Measurements from ENCODE around the gene SHTN1.

GRCh38 chr10:117007080-117007479 lies 2.1 kb upstream of the SHTN1 start:
- no peak for TF ChIP-seq CTCF (IDR thresholded peaks at IDR 0.05)
- TF ChIP-seq POLR2A (IDR thresholded peaks at IDR 0.05): no peak
